ENCODE measurements around the gene IGSF6.
A peak's percentile ranks its signal among the peaks of the same experiment; 100 is the strongest.
"Not testable (repeated sequence)": the region's sequence is repeated elsewhere in the genome, so short reads cannot be mapped to it uniquely, and the experiment has no call there.

Gene IGSF6

DNA sequence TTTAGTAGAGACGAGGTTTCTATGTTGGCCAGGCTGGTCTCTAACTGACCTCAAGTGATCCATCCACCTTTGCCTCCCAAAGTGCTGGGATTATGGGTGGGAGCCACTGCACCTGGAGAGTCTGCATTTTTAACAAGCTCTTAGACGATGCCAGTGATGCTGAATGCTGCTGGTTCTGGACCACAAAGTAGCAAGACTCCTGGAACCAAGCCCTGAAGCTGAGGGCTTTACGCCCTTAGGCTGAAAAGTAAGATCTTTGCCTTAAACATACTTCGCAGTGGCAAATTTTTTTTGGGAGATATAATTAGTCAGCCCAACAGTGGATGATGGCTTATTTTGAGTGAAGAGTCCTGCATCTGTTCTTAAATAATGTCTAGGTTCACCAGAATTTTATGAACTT, 39.0 kb downstream of the IGSF6 start:
- no peaks in the 10 kb centered on the region for H3K9me3 ChIP-seq (ENCODE audit: control insufficient read depth, insufficient read depth, low read depth, low read length)
- no peak overlapping the region for H3K27ac ChIP-seq (ENCODE audit: low read depth, low read length)
- H3K27me3 ChIP-seq (ENCODE audit: control insufficient read depth, insufficient read depth, low read length), result no peaks in the 10 kb centered on the region
- H3K36me3 ChIP-seq (ENCODE audit: control insufficient read depth, insufficient read depth, low read length), result peaks cover 3% of the 10 kb centered on the region; the same call in 1 of the 2 replicates
- H3K9ac ChIP-seq (ENCODE audit: low read length), result no peak overlapping the region
- peaks cover 38% of the 10 kb centered on the region for H3K4me1 ChIP-seq (ENCODE audit: control insufficient read depth, insufficient read depth, low read length)
- H3K4me3 ChIP-seq (ENCODE audit: low read depth, low read length), result no peak overlapping the region

DNA sequence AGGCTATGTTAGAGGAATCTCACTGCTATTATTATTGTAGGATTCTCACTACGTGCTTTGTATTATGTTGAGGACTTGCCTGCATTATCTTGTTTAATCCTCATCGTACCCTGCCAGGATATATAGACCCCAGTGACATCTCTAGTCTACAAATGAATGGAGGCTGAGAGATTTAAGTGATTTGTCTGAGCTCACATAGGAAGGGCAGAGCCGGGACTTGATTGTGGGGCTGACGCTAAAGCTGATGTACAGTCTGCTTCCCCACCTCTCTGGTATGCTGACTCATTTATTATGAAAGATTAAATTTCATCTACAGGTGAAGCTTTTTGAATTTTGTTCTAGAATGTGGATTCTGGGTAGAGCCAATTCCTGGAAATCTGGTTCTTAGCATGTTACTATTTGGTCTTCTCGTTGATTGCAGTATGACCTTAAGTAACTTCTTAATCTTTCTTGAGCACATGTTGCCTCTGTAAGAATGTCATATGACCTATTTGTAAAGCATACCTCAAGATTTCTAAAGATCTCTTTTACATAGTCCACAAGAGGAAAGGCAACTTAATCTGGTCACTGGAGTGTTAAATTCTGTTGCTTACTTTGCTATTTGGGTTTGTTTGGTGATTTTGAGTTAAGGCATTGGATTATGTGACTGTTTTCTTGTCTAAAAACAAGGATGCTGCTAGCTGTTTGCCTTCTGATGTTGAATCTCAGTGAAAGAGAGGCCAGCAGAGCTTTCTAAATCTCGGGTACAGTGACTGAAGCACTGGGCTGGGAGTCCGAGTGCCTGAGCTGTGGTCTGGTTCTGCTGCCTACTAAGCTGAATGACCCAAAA, 40.6 kb downstream of the IGSF6 start:
- no peak overlapping the region for H3K9ac ChIP-seq (ENCODE audit: low read length)
- H3K4me3 ChIP-seq (ENCODE audit: low read depth, low read length), result no peak overlapping the region
- H3K27ac ChIP-seq (ENCODE audit: low read depth, low read length), result no peak overlapping the region
- H3K9me3 ChIP-seq (ENCODE audit: control insufficient read depth, insufficient read depth, low read depth, low read length), result no peaks in the 10 kb centered on the region
- H3K36me3 ChIP-seq (ENCODE audit: control insufficient read depth, insufficient read depth, low read length), result no peaks in the 10 kb centered on the region
- peaks cover 43% of the 10 kb centered on the region for H3K4me1 ChIP-seq (ENCODE audit: control insufficient read depth, insufficient read depth, low read length)
- H3K27me3 ChIP-seq (ENCODE audit: control insufficient read depth, insufficient read depth, low read length), result no peaks in the 10 kb centered on the region

- H3K27me3 ChIP-seq (ENCODE audit: control insufficient read depth, insufficient read depth, low read length), result no peaks in the 10 kb centered on the region
- peaks cover 43% of the 10 kb centered on the region for H3K4me1 ChIP-seq (ENCODE audit: control insufficient read depth, insufficient read depth, low read length)
- no peaks in the 10 kb centered on the region for H3K9me3 ChIP-seq (ENCODE audit: control insufficient read depth, insufficient read depth, low read depth, low read length)
- H3K27ac ChIP-seq (ENCODE audit: low read depth, low read length), result no peak overlapping the region
- H3K9ac ChIP-seq (ENCODE audit: low read length), result no peak overlapping the region
- no peak overlapping the region for H3K4me3 ChIP-seq (ENCODE audit: low read depth, low read length)
- no peaks in the 10 kb centered on the region for H3K36me3 ChIP-seq (ENCODE audit: control insufficient read depth, insufficient read depth, low read length)
Measured at GRCh38 chr16:21611198-21611555, 41.2 kb downstream of the IGSF6 start.

- Histone ChIP-seq H3K27me3 (ENCODE audit: control insufficient read depth, insufficient read depth, low read length) (no peaks in the 10 kb centered on the region), H3K4me1 (ENCODE audit: control insufficient read depth, insufficient read depth, low read length) (peaks cover 43% of the 10 kb centered on the region), H3K36me3 (ENCODE audit: control insufficient read depth, insufficient read depth, low read length) (no peaks in the 10 kb centered on the region), H3K9ac (ENCODE audit: low read length) (no peak overlapping the region), H3K9me3 (ENCODE audit: control insufficient read depth, insufficient read depth, low read depth, low read length) (no peaks in the 10 kb centered on the region), H3K27ac (ENCODE audit: low read depth, low read length) (no peak overlapping the region), H3K4me3 (ENCODE audit: low read depth, low read length) (no peak overlapping the region)
Measured at GRCh38 chr16:21610766-21611165, 41.6 kb downstream of the IGSF6 start.

- H3K9me3 ChIP-seq (ENCODE audit: control insufficient read depth, insufficient read depth, low read depth, low read length), result no peaks in the 10 kb centered on the region
- no peaks in the 10 kb centered on the region for H3K27me3 ChIP-seq (ENCODE audit: control insufficient read depth, insufficient read depth, low read length)
- H3K36me3 ChIP-seq (ENCODE audit: control insufficient read depth, insufficient read depth, low read length), result no peaks in the 10 kb centered on the region
- H3K4me3 ChIP-seq (ENCODE audit: low read depth, low read length), result no peak overlapping the region
- peaks cover 43% of the 10 kb centered on the region for H3K4me1 ChIP-seq (ENCODE audit: control insufficient read depth, insufficient read depth, low read length)
- H3K9ac ChIP-seq (ENCODE audit: low read length), result no peak overlapping the region
- H3K27ac ChIP-seq (ENCODE audit: low read depth, low read length), result no peak overlapping the region
Measured at GRCh38 chr16:21610006-21610544, 42.3 kb downstream of the IGSF6 start.

GRCh38 chr16:21608639-21609328, 43.6 kb downstream of the IGSF6 start:
- Histone ChIP-seq H3K9ac (ENCODE audit: low read length) (no peak overlapping the region), H3K27ac (ENCODE audit: low read depth, low read length) (no peak overlapping the region), H3K4me3 (ENCODE audit: low read depth, low read length) (no peak overlapping the region), H3K27me3 (ENCODE audit: control insufficient read depth, insufficient read depth, low read length) (no peaks in the 10 kb centered on the region), H3K4me1 (ENCODE audit: control insufficient read depth, insufficient read depth, low read length) (peaks cover 43% of the 10 kb centered on the region), H3K36me3 (ENCODE audit: control insufficient read depth, insufficient read depth, low read length) (no peaks in the 10 kb centered on the region), H3K9me3 (ENCODE audit: control insufficient read depth, insufficient read depth, low read depth, low read length) (no peaks in the 10 kb centered on the region)

- not testable (repeated sequence) for H3K9ac ChIP-seq (ENCODE audit: low read length); H3K4me3 ChIP-seq (ENCODE audit: low read depth, low read length); H3K27me3 ChIP-seq (ENCODE audit: control insufficient read depth, insufficient read depth, low read length); H3K9me3 ChIP-seq (ENCODE audit: control insufficient read depth, insufficient read depth, low read depth, low read length); H3K36me3 ChIP-seq (ENCODE audit: control insufficient read depth, insufficient read depth, low read length); H3K27ac ChIP-seq (ENCODE audit: low read depth, low read length)
- peaks cover 30% of the 10 kb centered on the region for H3K4me1 ChIP-seq (ENCODE audit: control insufficient read depth, insufficient read depth, low read length)
Measured at GRCh38 chr16:21605848-21606247, 46.6 kb downstream of the IGSF6 start.

DNA sequence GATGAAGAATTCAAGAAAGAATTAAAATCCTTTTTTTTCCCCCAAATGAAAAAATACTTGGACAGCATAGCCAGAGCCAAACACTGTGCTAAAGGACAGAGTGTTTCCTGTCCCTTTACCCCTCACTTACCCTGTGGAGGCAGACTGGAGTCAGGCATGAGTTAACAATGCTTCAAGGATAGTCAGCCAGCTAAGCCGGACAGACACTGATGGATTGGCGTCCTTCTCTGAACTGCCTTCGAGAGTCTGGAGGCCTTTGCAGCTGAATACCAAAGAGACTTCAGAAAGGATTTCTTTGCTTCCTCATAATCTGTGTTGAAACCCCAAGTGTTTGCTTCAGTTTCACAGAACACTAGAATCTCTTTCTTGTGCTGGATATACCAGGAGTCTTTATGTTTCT, 48.5 kb downstream of the IGSF6 start:
- no peak overlapping the region for H3K27ac ChIP-seq (ENCODE audit: low read depth, low read length)
- H3K27me3 ChIP-seq (ENCODE audit: control insufficient read depth, insufficient read depth, low read length), result no peaks in the 10 kb centered on the region
- no peaks in the 10 kb centered on the region for H3K36me3 ChIP-seq (ENCODE audit: control insufficient read depth, insufficient read depth, low read length)
- no peak overlapping the region for H3K4me3 ChIP-seq (ENCODE audit: low read depth, low read length)
- H3K9me3 ChIP-seq (ENCODE audit: control insufficient read depth, insufficient read depth, low read depth, low read length), result no peaks in the 10 kb centered on the region
- peaks cover 11% of the 10 kb centered on the region; the same call in 1 of the 2 replicates for H3K4me1 ChIP-seq (ENCODE audit: control insufficient read depth, insufficient read depth, low read length)
- H3K9ac ChIP-seq (ENCODE audit: low read length), result no peak overlapping the region

- Histone ChIP-seq H3K4me1 (ENCODE audit: control insufficient read depth, insufficient read depth, low read length) (0 out of 2 replicates have a peak, but pooled peaks cover 4% of the 10 kb centered on the region), H3K27ac (ENCODE audit: low read depth, low read length) (no peak overlapping the region), H3K27me3 (ENCODE audit: control insufficient read depth, insufficient read depth, low read length) (no peaks in the 10 kb centered on the region), H3K36me3 (ENCODE audit: control insufficient read depth, insufficient read depth, low read length) (no peaks in the 10 kb centered on the region), H3K4me3 (ENCODE audit: low read depth, low read length) (no peak overlapping the region), H3K9ac (ENCODE audit: low read length) (no peak overlapping the region), H3K9me3 (ENCODE audit: control insufficient read depth, insufficient read depth, low read depth, low read length) (no peaks in the 10 kb centered on the region)
Measured at GRCh38 chr16:21602785-21603184, 49.6 kb downstream of the IGSF6 start.

DNA sequence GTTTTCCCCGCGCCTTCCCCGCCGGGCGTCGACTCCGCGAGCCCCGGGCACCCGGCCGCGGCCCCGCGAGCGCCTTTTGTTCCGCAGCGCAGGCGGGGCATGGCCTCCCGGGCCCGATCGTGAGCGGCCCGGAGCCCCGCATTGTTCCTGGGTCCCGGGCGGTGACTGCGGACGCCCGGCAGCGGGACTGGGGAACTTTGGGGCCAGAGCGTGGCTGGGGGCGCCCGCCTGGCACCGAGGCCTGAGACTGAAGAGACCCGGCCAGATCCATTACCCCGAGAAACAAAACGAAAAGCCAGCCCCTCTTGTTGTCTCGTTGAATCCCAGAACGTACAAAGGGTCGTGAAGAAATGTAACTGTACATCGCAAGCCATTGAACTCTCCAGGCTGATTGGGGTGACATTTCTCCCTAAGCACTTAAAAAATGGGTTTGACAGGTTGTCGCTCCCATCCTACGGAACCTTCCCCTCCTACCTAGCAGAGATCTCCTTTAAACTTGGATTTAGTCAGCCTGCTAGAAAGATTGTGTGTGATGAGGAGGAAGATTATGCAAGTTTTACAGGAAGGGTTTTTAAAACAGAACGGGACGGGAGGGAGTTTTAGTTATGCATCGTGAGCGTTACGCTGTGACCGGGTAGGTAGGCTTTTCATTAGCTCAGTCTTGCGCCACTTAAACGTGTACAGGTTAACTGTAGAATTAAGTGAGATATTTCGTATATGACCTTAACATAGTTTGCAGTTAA, 52.2 kb downstream of the IGSF6 start:
- peak overlapping the region; percentile 95 for H3K9ac ChIP-seq (ENCODE audit: low read length)
- peak overlapping the region; percentile 95; the same call in 1 of the 2 replicates for H3K27ac ChIP-seq (ENCODE audit: low read depth, low read length)
- no peaks in the 10 kb centered on the region for H3K36me3 ChIP-seq (ENCODE audit: control insufficient read depth, insufficient read depth, low read length)
- H3K27me3 ChIP-seq (ENCODE audit: control insufficient read depth, insufficient read depth, low read length), result no peaks in the 10 kb centered on the region
- no peaks in the 10 kb centered on the region for H3K4me1 ChIP-seq (ENCODE audit: control insufficient read depth, insufficient read depth, low read length)
- H3K4me3 ChIP-seq (ENCODE audit: low read depth, low read length), result peak overlapping the region; percentile 99
- H3K9me3 ChIP-seq (ENCODE audit: control insufficient read depth, insufficient read depth, low read depth, low read length), result no peaks in the 10 kb centered on the region
